ENCODE data around the gene ATP8A2. TPM values are rescaled to one million over a fixed set of nuclear protein-coding genes. Genes with fewer than 3 reads are reported as not detected.

Gene ATP8A2
- total RNA-seq, 1 donor from 2014 or later = 2.1 TPM

GRCh38 chr13:25971459-25972145 is 599.8 kb downstream of the ATP8A2 start:
- H3K27me3 ChIP-seq (ENCODE audit: control insufficient read depth in 3 of 3, insufficient read depth in 3 of 3, low read length in 3 of 3) = peaks cover 0 to 6% (median 0%) of the 10 kb centered on the region in 3 donors
- H3K9ac ChIP-seq (ENCODE audit: low read depth in 1 of 3, low read length in 3 of 3) = no peak overlapping the region
- no peaks in the 10 kb centered on the region for H3K9me3 ChIP-seq (ENCODE audit: control insufficient read depth in 3 of 3, low read length in 3 of 3)

GRCh38 chr13:25973085-25973484 is 601.3 kb downstream of the ATP8A2 start:
- Histone ChIP-seq H3K9ac (ENCODE audit: low read depth in 1 of 3, low read length in 3 of 3) (peak overlapping the region in 2 of 3 donors; percentile 40 to 45), H3K9me3 (ENCODE audit: control insufficient read depth in 3 of 3, low read length in 3 of 3) (no peaks in the 10 kb centered on the region), H3K4me1 (ENCODE audit: control insufficient read depth in 3 of 3, insufficient read depth in 3 of 3, low read length in 3 of 3) (peaks cover 9 to 16% (median 15%) of the 10 kb centered on the region in 3 donors), H3K4me3 (ENCODE audit: low read length in 3 of 3) (peak overlapping the region in 1 of 3 donors; percentile 41), H3K36me3 (ENCODE audit: control insufficient read depth in 3 of 3, insufficient read depth in 3 of 3, low read length in 3 of 3) (no peaks in the 10 kb centered on the region), H3K27me3 (ENCODE audit: control insufficient read depth in 3 of 3, insufficient read depth in 3 of 3, low read length in 3 of 3) (peaks cover 0 to 6% (median 0%) of the 10 kb centered on the region in 3 donors), H3K27ac (ENCODE audit: low read depth, low read length) (peak overlapping the region; percentile 73)

More at GRCh38 chr13:25971459-25972145, 599.8 kb downstream of the ATP8A2 start:
- no peak overlapping the region for H3K27ac ChIP-seq (ENCODE audit: low read depth, low read length)
- no peaks in the 10 kb centered on the region for H3K36me3 ChIP-seq (ENCODE audit: control insufficient read depth in 3 of 3, insufficient read depth in 3 of 3, low read length in 3 of 3)
- H3K4me1 ChIP-seq (ENCODE audit: control insufficient read depth in 3 of 3, insufficient read depth in 3 of 3, low read length in 3 of 3) = peaks cover 9 to 16% (median 15%) of the 10 kb centered on the region in 3 donors
- no peak overlapping the region for H3K4me3 ChIP-seq (ENCODE audit: low read length in 3 of 3)

DNA sequence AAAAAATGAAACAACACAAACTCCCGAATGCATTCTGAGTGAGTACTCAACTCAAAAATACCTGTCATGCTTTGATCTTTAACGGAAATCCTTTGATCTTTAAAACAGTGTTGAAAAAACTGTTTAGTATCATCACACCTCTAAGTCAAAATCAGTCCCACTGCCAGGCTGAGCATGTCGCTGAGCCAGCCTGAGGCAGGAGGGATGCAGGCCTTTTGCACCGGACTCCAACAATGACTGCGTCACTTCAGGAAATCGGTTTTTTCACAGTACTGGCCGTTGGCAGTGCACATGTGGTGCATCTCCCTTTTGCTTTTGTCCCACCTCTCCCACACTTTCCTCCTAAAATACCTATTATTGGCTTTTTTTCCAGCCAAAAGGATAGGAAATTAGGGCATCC is 601.8 kb downstream of the ATP8A2 start:
- peak overlapping the region in 1 of 3 donors; percentile 13 for H3K4me3 ChIP-seq (ENCODE audit: low read length in 3 of 3)
- no peaks in the 10 kb centered on the region for H3K36me3 ChIP-seq (ENCODE audit: control insufficient read depth in 3 of 3, insufficient read depth in 3 of 3, low read length in 3 of 3)
- H3K9ac ChIP-seq (ENCODE audit: low read depth in 1 of 3, low read length in 3 of 3) = peak overlapping the region in 2 of 3 donors; percentile 40 to 45
- H3K4me1 ChIP-seq (ENCODE audit: control insufficient read depth in 3 of 3, insufficient read depth in 3 of 3, low read length in 3 of 3) = peaks cover 9 to 16% (median 15%) of the 10 kb centered on the region in 3 donors
- H3K9me3 ChIP-seq (ENCODE audit: control insufficient read depth in 3 of 3, low read length in 3 of 3) = no peaks in the 10 kb centered on the region
- H3K27me3 ChIP-seq (ENCODE audit: control insufficient read depth in 3 of 3, insufficient read depth in 3 of 3, low read length in 3 of 3) = peaks cover 0 to 6% (median 0%) of the 10 kb centered on the region in 3 donors
- peak overlapping the region; percentile 73 for H3K27ac ChIP-seq (ENCODE audit: low read depth, low read length)

- peaks cover 0 to 6% (median 0%) of the 10 kb centered on the region in 3 donors for H3K27me3 ChIP-seq (ENCODE audit: control insufficient read depth in 3 of 3, insufficient read depth in 3 of 3, low read length in 3 of 3)
- no peaks in the 10 kb centered on the region for H3K9me3 ChIP-seq (ENCODE audit: control insufficient read depth in 3 of 3, low read length in 3 of 3)
- no peak overlapping the region for H3K4me3 ChIP-seq (ENCODE audit: low read length in 3 of 3)
- no peaks in the 10 kb centered on the region for H3K36me3 ChIP-seq (ENCODE audit: control insufficient read depth in 3 of 3, insufficient read depth in 3 of 3, low read length in 3 of 3)
- H3K27ac ChIP-seq (ENCODE audit: low read depth, low read length) = no peak overlapping the region
- peaks cover 9 to 16% (median 15%) of the 10 kb centered on the region in 3 donors for H3K4me1 ChIP-seq (ENCODE audit: control insufficient read depth in 3 of 3, insufficient read depth in 3 of 3, low read length in 3 of 3)
- no peak overlapping the region for H3K9ac ChIP-seq (ENCODE audit: low read depth in 1 of 3, low read length in 3 of 3)
These were observed 605.4 kb downstream of the ATP8A2 start for GRCh38 chr13:25977216-25977615.

GRCh38 chr13:25977671-25978070 is 605.9 kb downstream of the ATP8A2 start:
- Histone ChIP-seq H3K4me1 (ENCODE audit: control insufficient read depth in 3 of 3, insufficient read depth in 3 of 3, low read length in 3 of 3) (peaks cover 9 to 13% (median 11%) of the 10 kb centered on the region in 3 donors), H3K27me3 (ENCODE audit: control insufficient read depth in 3 of 3, insufficient read depth in 3 of 3, low read length in 3 of 3) (peaks cover 0 to 6% (median 0%) of the 10 kb centered on the region in 3 donors), H3K27ac (ENCODE audit: low read depth, low read length) (no peak overlapping the region), H3K9ac (ENCODE audit: low read depth in 1 of 3, low read length in 3 of 3) (no peak overlapping the region), H3K9me3 (ENCODE audit: control insufficient read depth in 3 of 3, low read length in 3 of 3) (no peaks in the 10 kb centered on the region), H3K36me3 (ENCODE audit: control insufficient read depth in 3 of 3, insufficient read depth in 3 of 3, low read length in 3 of 3) (no peaks in the 10 kb centered on the region), H3K4me3 (ENCODE audit: low read length in 3 of 3) (no peak overlapping the region)

- H3K27ac ChIP-seq (ENCODE audit: low read depth, low read length) = no peak overlapping the region
These were observed 607.2 kb downstream of the ATP8A2 start for GRCh38 chr13:25978961-25979360.

GRCh38 chr13:25979371-25979770 is 607.6 kb downstream of the ATP8A2 start:
- H3K9ac ChIP-seq (ENCODE audit: low read depth in 1 of 3, low read length in 3 of 3) = no peak overlapping the region
- H3K4me3 ChIP-seq (ENCODE audit: low read length in 3 of 3) = no peak overlapping the region
- peaks cover 0 to 6% (median 0%) of the 10 kb centered on the region in 3 donors for H3K27me3 ChIP-seq (ENCODE audit: control insufficient read depth in 3 of 3, insufficient read depth in 3 of 3, low read length in 3 of 3)
- H3K27ac ChIP-seq (ENCODE audit: low read depth, low read length) = no peak overlapping the region
- H3K4me1 ChIP-seq (ENCODE audit: control insufficient read depth in 3 of 3, insufficient read depth in 3 of 3, low read length in 3 of 3) = no peaks in the 10 kb centered on the region
- no peaks in the 10 kb centered on the region for H3K9me3 ChIP-seq (ENCODE audit: control insufficient read depth in 3 of 3, low read length in 3 of 3)
- H3K36me3 ChIP-seq (ENCODE audit: control insufficient read depth in 3 of 3, insufficient read depth in 3 of 3, low read length in 3 of 3) = no peaks in the 10 kb centered on the region

More at GRCh38 chr13:25978961-25979360, 607.2 kb downstream of the ATP8A2 start:
- Histone ChIP-seq H3K9me3 (ENCODE audit: control insufficient read depth in 3 of 3, low read length in 3 of 3) (no peaks in the 10 kb centered on the region), H3K9ac (ENCODE audit: low read depth in 1 of 3, low read length in 3 of 3) (no peak overlapping the region), H3K4me1 (ENCODE audit: control insufficient read depth in 3 of 3, insufficient read depth in 3 of 3, low read length in 3 of 3) (peaks cover 0 to under 1% (median 0%) of the 10 kb centered on the region in 3 donors), H3K36me3 (ENCODE audit: control insufficient read depth in 3 of 3, insufficient read depth in 3 of 3, low read length in 3 of 3) (no peaks in the 10 kb centered on the region), H3K4me3 (ENCODE audit: low read length in 3 of 3) (no peak overlapping the region), H3K27me3 (ENCODE audit: control insufficient read depth in 3 of 3, insufficient read depth in 3 of 3, low read length in 3 of 3) (peaks cover 0 to 6% (median 0%) of the 10 kb centered on the region in 3 donors)

- Histone ChIP-seq H3K27ac (ENCODE audit: low read depth, low read length) (no peak overlapping the region), H3K4me3 (ENCODE audit: low read length in 3 of 3) (no peak overlapping the region), H3K36me3 (ENCODE audit: control insufficient read depth in 3 of 3, insufficient read depth in 3 of 3, low read length in 3 of 3) (no peaks in the 10 kb centered on the region), H3K27me3 (ENCODE audit: control insufficient read depth in 3 of 3, insufficient read depth in 3 of 3, low read length in 3 of 3) (peaks cover 0 to 4% (median 0%) of the 10 kb centered on the region in 3 donors), H3K9me3 (ENCODE audit: control insufficient read depth in 3 of 3, low read length in 3 of 3) (no peaks in the 10 kb centered on the region), H3K9ac (ENCODE audit: low read depth in 1 of 3, low read length in 3 of 3) (no peak overlapping the region), H3K4me1 (ENCODE audit: control insufficient read depth in 3 of 3, insufficient read depth in 3 of 3, low read length in 3 of 3) (no peaks in the 10 kb centered on the region)
These were observed 608.5 kb downstream of the ATP8A2 start for GRCh38 chr13:25980255-25980654.

- Histone ChIP-seq H3K27me3 (ENCODE audit: control insufficient read depth in 3 of 3, insufficient read depth in 3 of 3, low read length in 3 of 3) (peaks cover 0 to 2% (median 0%) of the 10 kb centered on the region in 3 donors), H3K9me3 (ENCODE audit: control insufficient read depth in 3 of 3, low read length in 3 of 3) (no peaks in the 10 kb centered on the region), H3K4me3 (ENCODE audit: low read length in 3 of 3) (no peak overlapping the region), H3K36me3 (ENCODE audit: control insufficient read depth in 3 of 3, insufficient read depth in 3 of 3, low read length in 3 of 3) (no peaks in the 10 kb centered on the region), H3K27ac (ENCODE audit: low read depth, low read length) (no peak overlapping the region), H3K4me1 (ENCODE audit: control insufficient read depth in 3 of 3, insufficient read depth in 3 of 3, low read length in 3 of 3) (no peaks in the 10 kb centered on the region), H3K9ac (ENCODE audit: low read depth in 1 of 3, low read length in 3 of 3) (no peak overlapping the region)
These were observed 609.3 kb downstream of the ATP8A2 start for GRCh38 chr13:25981060-25981459.

- H3K9ac ChIP-seq (ENCODE audit: low read depth in 1 of 3, low read length in 3 of 3) = no peak overlapping the region
- H3K9me3 ChIP-seq (ENCODE audit: control insufficient read depth in 3 of 3, low read length in 3 of 3) = no peaks in the 10 kb centered on the region
- H3K4me3 ChIP-seq (ENCODE audit: low read length in 3 of 3) = no peak overlapping the region
- H3K27ac ChIP-seq (ENCODE audit: low read depth, low read length) = no peak overlapping the region
- H3K4me1 ChIP-seq (ENCODE audit: control insufficient read depth in 3 of 3, insufficient read depth in 3 of 3, low read length in 3 of 3) = no peaks in the 10 kb centered on the region
- no peaks in the 10 kb centered on the region for H3K36me3 ChIP-seq (ENCODE audit: control insufficient read depth in 3 of 3, insufficient read depth in 3 of 3, low read length in 3 of 3)
- H3K27me3 ChIP-seq (ENCODE audit: control insufficient read depth in 3 of 3, insufficient read depth in 3 of 3, low read length in 3 of 3) = no peaks in the 10 kb centered on the region
These were observed 611.1 kb downstream of the ATP8A2 start for GRCh38 chr13:25982907-25983306.
